ENCODE results near the gene ANKRD45.
"Not testable (repeated sequence)": the region's sequence is repeated elsewhere in the genome, so short reads cannot be mapped to it uniquely, and the experiment has no call there.

ANKRD45 gene

GRCh38 chr1:173572201-173572873, 97.3 kb downstream of the ANKRD45 start:
- no peak for DNase-seq (ENCODE audit: low read depth)

GRCh38 chr1:173570370-173571007, 99.2 kb downstream of the ANKRD45 start:
- DNase-seq (ENCODE audit: low read depth): no peak

GRCh38 chr1:173568483-173568882, 101.2 kb downstream of the ANKRD45 start:
- DNase-seq (ENCODE audit: low read depth): no peak

- not testable (repeated sequence) for DNase-seq (ENCODE audit: low read depth)
These were observed 105.8 kb downstream of the ANKRD45 start for GRCh38 chr1:173563846-173564245.

GRCh38 chr1:173562813-173563212, 106.8 kb downstream of the ANKRD45 start:
- DNase-seq (ENCODE audit: low read depth): no peak

GRCh38 chr1:173561263-173561662, 108.4 kb downstream of the ANKRD45 start:
- DNase-seq (ENCODE audit: low read depth): no peak

- no peak for DNase-seq (ENCODE audit: low read depth)
These were observed 109.3 kb downstream of the ANKRD45 start for GRCh38 chr1:173560285-173560880.
